Activated T-helper 1 cell treated with Interleukin-2 at 50 U/mL for 16 hours (primary cell): Measurements from ENCODE around the gene SLC24A5.

Source experiments
- DNase-seq: peaks from one replicate; pipeline ENCODE4 v3.0.0-alpha.2; 2020; ENCODE audit warnings: low read depth

SLC24A5 gene

DNA sequence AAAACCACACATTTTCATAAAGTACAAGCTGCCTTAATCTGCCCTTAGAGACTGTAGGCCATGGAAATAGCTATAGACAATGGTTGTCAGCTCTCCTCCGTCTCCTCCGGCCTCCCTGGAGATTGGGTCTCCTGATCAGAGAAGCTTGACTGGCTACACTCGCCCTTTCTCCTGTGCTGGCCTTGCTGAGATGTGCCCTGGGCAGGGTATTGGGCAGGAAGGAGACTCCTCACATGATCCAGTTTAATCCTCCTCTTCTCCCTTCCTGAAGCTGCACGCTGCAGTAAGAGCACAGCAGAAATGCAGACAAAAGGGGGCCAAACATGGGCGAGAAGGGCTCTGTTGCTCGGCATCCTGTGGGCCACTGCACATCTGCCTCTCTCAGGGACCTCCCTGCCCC lies at the start of gene SLC24A5:
Gene SLC24A5 (plus strand): TSS at position 246 of the 400 bp plus-strand sequence. CDS start 55 bp downstream, at position 301.
- no peak for DNase-seq

DNA sequence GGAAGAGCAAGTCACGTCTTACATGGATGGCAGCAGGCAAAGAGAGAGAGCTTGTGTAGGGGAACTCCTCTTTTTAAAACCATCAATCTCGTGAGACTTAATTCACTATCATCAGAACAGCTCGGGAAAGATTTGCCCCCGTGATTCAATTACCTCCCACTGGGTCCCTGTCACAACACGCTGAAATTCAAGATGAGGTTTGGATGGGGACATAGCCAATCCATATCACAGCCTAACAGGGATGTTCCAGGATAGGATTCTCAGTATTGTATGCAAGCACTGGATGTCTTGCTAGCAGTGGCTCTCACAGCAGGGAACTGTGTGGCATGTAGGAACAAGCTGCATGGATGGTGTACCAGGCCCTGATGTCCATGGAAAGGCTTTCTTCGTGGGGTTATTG lies 47.8 kb upstream of the SLC24A5 start:
- DNase-seq = no peak

DNA sequence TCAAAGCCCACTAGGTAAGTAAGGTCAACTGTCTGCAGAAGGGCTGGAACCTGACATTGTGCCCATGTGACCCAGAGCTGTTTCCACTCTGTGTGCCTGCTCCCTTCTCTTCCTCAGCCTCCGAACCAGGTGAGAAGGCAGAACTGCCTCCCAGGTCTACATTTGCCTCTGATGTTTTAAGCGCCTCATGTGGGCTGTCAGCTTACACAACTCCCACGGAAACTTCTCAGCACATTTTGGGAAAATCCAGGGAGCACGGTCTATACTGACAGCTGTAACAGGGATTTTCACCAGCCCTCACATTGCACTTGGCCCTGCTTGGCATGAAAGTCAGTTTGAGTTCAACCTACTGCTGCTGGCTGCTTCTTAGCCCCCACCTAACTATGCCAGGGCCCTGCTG lies 46.9 kb upstream of the SLC24A5 start:
- no peak for DNase-seq

- no peak for DNase-seq
Observed at GRCh38 chr15:48076454-48076853, 44.3 kb upstream of the SLC24A5 start.

GRCh38 chr15:48077616-48078184 lies 43.1 kb upstream of the SLC24A5 start:
- DNase-seq = no peak

GRCh38 chr15:48084759-48085590 lies 35.8 kb upstream of the SLC24A5 start:
- DNase-seq = no peak

DNA sequence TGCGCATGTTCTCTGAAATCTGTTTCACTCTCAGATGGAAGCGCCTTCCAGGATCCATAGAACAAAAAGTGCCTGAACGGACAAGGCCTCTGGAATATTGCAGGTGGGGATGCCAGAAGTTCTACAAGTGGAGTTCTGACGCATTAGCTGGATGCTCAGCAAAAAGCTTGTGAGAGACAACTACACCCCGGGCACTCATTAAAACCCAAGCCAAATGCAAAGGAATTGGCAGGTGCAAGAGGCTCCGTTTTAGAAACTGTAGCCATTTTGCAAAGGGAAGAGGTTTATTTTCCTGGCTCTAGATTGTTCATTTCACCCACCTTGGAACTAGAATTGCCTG lies 35.2 kb upstream of the SLC24A5 start:
- no peak for DNase-seq

GRCh38 chr15:48086133-48086532 lies 34.7 kb upstream of the SLC24A5 start:
- DNase-seq = no peak

- DNase-seq = no peak
Observed at GRCh38 chr15:48086576-48086975, 34.2 kb upstream of the SLC24A5 start.

DNA sequence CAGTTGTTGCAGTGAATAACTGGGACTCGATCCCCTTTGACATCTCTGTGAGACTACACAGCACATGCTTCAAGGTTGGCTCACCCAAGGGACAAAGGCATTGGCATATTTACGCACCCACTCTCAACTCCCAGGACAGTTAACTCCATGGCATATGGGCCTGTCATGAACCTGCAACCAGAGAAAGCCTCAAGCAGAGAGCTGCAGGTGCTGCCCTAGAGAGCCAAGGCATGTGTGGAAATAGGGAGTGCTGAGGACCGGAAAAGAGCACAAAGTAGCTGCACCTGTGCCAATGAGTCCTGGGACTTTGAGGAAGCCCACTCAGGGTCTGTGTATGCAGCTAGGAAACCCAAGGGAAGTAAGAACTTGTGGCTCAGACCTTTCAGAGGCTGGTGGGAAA lies 32.9 kb upstream of the SLC24A5 start:
- DNase-seq = no peak

GRCh38 chr15:48089702-48090101 lies 31.1 kb upstream of the SLC24A5 start:
- no peak for DNase-seq

GRCh38 chr15:48090115-48090514 lies 30.7 kb upstream of the SLC24A5 start:
- DNase-seq = no peak

GRCh38 chr15:48090666-48091065 lies 30.1 kb upstream of the SLC24A5 start:
- DNase-seq = no peak

GRCh38 chr15:48091522-48091921 lies 29.3 kb upstream of the SLC24A5 start:
- DNase-seq = no peak

GRCh38 chr15:48096355-48096786 lies 24.4 kb upstream of the SLC24A5 start:
- DNase-seq = no peak

DNA sequence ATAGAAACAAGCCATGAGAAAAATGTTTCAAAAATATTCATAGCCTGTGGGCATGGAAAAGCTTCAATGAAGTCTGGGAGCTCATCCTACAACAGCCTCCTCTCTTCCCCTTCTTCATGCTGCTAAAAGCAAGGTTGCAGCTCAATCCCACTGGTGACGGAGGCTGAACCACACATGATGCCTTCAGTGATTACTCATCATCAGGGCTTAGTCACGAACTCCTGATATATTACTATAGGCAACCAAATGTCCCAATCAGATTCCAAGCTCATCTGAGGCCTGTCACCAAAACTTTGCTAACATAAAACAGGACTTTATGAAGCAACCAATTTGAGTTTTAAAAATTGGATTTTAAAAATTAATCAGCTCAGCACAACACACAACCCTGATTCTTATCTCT lies 24.0 kb upstream of the SLC24A5 start:
- no peak for DNase-seq

DNA sequence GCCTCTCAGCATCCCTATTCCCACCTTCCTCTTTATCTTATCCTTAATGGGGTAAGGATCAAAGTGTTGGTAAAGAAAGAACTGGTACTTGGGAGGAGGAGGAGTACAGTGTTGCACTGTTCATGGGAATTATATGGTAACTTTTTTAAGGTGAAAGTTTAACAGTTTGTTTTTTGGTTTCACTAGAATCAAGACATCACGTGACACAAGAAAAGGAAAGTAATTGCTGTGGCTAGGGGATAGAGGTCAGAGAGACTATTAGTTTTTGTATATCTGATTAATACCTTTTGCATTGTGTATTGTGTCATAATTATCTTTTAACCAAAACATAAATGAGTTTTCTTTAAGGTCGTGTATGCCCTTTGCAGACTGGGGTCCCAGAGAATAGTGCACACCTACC lies 23.5 kb upstream of the SLC24A5 start:
- no peak for DNase-seq

- DNase-seq = no peak
Observed at GRCh38 chr15:48101376-48101961, 19.3 kb upstream of the SLC24A5 start.

DNA sequence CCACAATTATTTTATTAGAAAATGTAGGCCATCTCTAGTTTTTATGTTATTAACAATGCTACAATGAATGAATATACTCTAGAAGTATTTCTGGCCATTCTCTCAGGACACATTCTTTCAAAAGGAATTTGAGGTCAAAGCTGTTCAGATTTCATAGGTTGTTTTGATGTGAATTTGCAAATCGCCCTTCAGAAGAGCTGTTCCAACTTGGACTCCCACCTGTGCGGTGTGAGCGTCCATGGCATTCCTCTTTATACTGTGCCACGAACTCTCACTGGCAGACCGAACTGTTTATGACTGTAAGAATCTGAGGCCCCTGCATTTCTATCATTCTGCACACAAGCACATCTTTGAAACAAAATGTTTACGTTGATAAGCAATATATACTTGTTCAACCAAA lies 18.6 kb upstream of the SLC24A5 start:
- no peak for DNase-seq

GRCh38 chr15:48103647-48104046 lies 17.1 kb upstream of the SLC24A5 start:
- DNase-seq = no peak

GRCh38 chr15:48105936-48106335 lies 14.9 kb upstream of the SLC24A5 start:
- DNase-seq = no peak

GRCh38 chr15:48109212-48109611 lies 11.6 kb upstream of the SLC24A5 start:
- no peak for DNase-seq

GRCh38 chr15:48109856-48110531 lies 10.8 kb upstream of the SLC24A5 start:
- DNase-seq = no peak
